ENCODE measurements around the gene MT1A. TPM values are rescaled to one million over a fixed set of nuclear protein-coding genes. Genes with fewer than 3 reads are reported as not detected.

Gene MT1A
- total RNA-seq, 3 donors from 2014 or later, result 97.8 to 672 (median 130) TPM

DNA sequence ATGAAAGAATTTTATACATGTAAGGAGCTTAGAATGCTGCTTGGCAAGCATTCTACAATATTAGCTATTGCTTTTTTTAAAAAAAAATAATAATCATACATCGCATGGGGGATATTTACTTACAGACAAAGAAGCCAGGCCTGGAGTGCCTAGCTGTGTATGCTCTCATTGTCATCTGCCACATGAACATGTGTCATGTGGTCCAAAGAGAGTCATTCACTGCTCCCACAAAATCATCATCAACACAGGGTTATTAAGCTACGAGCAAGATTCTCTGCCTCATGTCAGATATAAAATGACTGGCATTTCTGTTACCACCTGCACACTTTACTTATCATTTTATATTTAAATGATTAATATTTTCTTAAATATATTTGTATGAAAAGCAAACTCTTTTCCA, 14.8 kb upstream of the MT1A start:
- Histone ChIP-seq H3K27me3 (no peaks in the 10 kb centered on the region), H3K36me3 (no peaks in the 10 kb centered on the region), H3K4me3 (no peak overlapping the region), H3K27ac (no peak overlapping the region), H3K9me3 (no peaks in the 10 kb centered on the region), H3K4me1 (no peaks in the 10 kb centered on the region)
- intact Hi-C loops (cut with DNase I; ENCODE audit: low total_unique reads), result no loop called here
- TF ChIP-seq CTCF (IDR thresholded peaks at IDR 0.05) (no peak), POLR2AphosphoS5 (IDR thresholded peaks at IDR 0.05) (no peak), POLR2A (IDR thresholded peaks at IDR 0.05) (no peak)
- no peak for DNase-seq (ENCODE audit: low spot score in 2 of 2)

DNA sequence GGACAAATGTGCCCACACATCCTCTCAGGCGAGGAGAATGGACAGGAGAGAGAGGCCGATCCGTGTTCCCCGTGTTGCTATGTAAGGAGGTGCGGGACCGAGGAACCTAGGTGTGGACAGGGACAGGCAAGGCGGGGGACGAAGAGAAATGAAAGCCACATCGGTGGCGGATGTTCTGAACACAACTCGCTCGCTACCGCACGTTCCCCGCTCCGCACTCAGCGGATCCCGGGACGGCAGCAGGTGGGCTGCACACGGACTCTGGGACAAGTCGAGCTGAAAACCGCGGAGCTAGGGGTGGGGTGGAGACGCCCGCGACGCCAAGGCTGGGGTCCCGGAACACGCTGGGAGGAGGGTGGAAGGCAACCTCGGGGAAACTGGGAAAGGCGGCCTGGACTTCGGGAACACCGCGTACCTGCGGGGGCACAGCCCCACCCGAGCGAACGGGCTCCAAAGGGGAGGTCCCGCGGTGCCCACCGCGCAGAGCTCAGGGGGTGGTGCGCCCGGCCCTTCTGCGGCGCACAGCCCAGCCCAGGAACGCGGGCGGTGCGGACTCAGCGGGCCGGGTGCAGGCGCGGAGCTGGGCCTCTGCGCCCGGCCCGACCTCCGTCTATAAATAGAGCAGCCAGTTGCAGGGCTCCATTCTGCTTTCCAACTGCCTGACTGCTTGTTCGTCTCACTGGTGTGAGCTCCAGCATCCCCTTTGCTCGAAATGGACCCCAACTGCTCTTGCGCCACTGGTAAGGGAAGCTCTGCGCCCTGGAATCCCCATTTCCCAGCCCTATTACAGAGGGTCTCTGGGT, 13.1 kb upstream of the MT1A start, which contains the start of gene MT1E:
TSS of gene MT1E (plus strand) at position 642 of the 803 bp plus-strand sequence. CDS start at position 713, 71 bp downstream.
- peak; percentile 83 to 84 for DNase-seq (ENCODE audit: low spot score in 2 of 2)

DNA sequence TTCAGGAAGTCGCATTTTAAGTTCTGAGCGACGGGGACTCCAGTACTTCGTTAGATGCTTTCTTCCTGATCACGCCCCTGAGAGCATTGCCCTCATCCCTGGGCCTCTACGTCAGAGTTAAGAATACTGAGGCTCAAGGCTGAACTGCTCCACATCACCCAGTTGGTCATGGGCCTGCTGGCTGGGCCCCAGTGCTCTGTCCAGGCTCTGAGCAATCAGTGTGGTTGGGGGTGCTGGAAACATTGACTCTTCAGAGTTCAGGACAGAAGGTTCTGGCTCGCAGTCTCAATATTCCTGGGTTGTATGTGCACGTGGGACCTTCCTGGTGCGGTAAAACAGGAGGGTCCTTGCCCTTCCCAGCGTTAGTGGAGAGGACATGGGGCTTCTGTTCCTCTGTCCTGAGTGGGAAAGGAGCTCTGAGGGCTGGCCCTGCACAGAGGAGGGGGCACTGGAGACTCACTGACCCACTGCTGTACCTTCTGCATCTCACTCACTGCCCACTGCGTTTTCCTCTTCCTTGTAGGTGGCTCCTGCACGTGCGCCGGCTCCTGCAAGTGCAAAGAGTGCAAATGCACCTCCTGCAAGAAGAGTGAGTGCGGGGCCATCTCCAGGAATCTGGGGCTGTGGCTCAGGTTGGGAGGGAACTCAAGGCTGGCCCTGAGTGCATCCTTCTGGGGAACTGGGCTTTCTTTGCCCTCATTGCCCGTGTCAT, 12.4 kb upstream of the MT1A start:
- Histone ChIP-seq H3K36me3 (no peaks in the 10 kb centered on the region), H3K4me1 (no peaks in the 10 kb centered on the region), H3K27me3 (no peaks in the 10 kb centered on the region), H3K27ac (peak overlapping the region; percentile 87 to 97), H3K4me3 (peak overlapping the region; percentile 50 to 73 (median 72)), H3K9me3 (no peaks in the 10 kb centered on the region)
- intact Hi-C loops (cut with DNase I; ENCODE audit: low total_unique reads), result no loop called here
- DNase-seq (ENCODE audit: low spot score in 2 of 2), result peak in 1 of 2 donors; percentile 44
- no peak for TF ChIP-seq CTCF (IDR thresholded peaks at IDR 0.05)
- peak in 1 of 3 donors; percentile 14 for TF ChIP-seq POLR2AphosphoS5 (IDR thresholded peaks at IDR 0.05)
- TF ChIP-seq POLR2A (IDR thresholded peaks at IDR 0.05), result no peak

More for the DNA sequence above, 13.1 kb upstream of the MT1A start, which contains the start of gene MT1E:
- Histone ChIP-seq H3K9me3 (no peaks in the 10 kb centered on the region), H3K4me1 (no peaks in the 10 kb centered on the region), H3K27ac (peak within 1 kb of the TSS; percentile 87 to 97), H3K4me3 (peak within 1 kb of the TSS; percentile 50 to 73 (median 72)), H3K27me3 (no peaks in the 10 kb centered on the region), H3K36me3 (no peaks in the 10 kb centered on the region)
- TF ChIP-seq CTCF (IDR thresholded peaks at IDR 0.05) (no peak), POLR2AphosphoS5 (IDR thresholded peaks at IDR 0.05) (peak; percentile 89 to 99 (median 95)), POLR2A (IDR thresholded peaks at IDR 0.05) (peak; percentile 80)
- intact Hi-C loops (cut with DNase I; ENCODE audit: low total_unique reads), result no loop called here

DNA sequence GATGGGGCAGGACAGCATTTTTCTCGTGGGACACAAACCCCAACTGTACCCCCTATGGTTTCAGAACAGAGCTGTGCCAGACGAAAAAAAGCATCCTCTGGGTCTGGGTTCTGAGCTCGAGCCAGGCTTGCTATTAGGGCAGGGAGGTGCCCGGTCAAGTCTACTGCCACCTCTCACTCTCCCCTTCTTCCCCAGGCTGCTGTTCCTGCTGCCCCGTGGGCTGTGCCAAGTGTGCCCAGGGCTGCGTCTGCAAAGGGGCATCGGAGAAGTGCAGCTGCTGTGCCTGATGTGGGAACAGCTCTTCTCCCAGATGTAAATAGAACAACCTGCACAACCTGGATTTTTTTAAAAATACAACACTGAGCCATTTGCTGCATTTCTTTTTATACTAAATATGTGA, 11.8 kb upstream of the MT1A start:
- no peak for DNase-seq (ENCODE audit: low spot score in 2 of 2)
- no peaks in the 10 kb centered on the region for H3K36me3 ChIP-seq
- H3K27me3 ChIP-seq, result no peaks in the 10 kb centered on the region
- no peaks in the 10 kb centered on the region for H3K4me1 ChIP-seq
- intact Hi-C loops (cut with DNase I; ENCODE audit: low total_unique reads), result no loop called here
- H3K9me3 ChIP-seq, result no peaks in the 10 kb centered on the region
- peak overlapping the region; percentile 87 to 97 for H3K27ac ChIP-seq
- H3K4me3 ChIP-seq, result peak overlapping the region; percentile 50 to 73 (median 72)
- TF ChIP-seq POLR2A (IDR thresholded peaks at IDR 0.05) (no peak), POLR2AphosphoS5 (IDR thresholded peaks at IDR 0.05) (no peak), CTCF (IDR thresholded peaks at IDR 0.05) (no peak)

Data from breast epithelium (tissue), 4 donors.